Omental fat pad (tissue), 4 donors: Measurements from ENCODE around the gene RNASET2. TPM values are rescaled to one million over a fixed set of nuclear protein-coding genes. Genes with fewer than 3 reads are reported as not detected.
A peak's percentile ranks its signal among the peaks of the same experiment; 100 is the strongest.

ENCODE experiments used
- ATAC-seq: fragments of 150-250 bp; one replicate; pipeline ENCODE4 v1.9.1; 2016; ENCODE audit warnings: mild to moderate bottlenecking, moderate library complexity; ENCODE audit not compliant: low FRiP score
- DNase-seq: peaks from one replicate; pipeline ENCODE4 v3.0.0-alpha.2; 2019; ENCODE audit warnings: low spot score
- total RNA-seq, 4 donors: library from RNA; depleted of rRNA; stranded (reverse); fragments of >200 nt; gene quantifications; one replicate each; pipeline ENCODE4 v1.1.0, GENCODE V29; 2016
- TF ChIP-seq, protein P1 (sequence below), 3 donors: fragments of 450-650 bp; IDR thresholded peaks; one replicate each; pipeline ENCODE4 v1.5.1; 2016 to 2017; ENCODE audit warnings: antibody characterized with exemption in 3 of 3, mild to moderate bottlenecking in 3 of 3, moderate library complexity in 2 of 3

The RNASET2 gene
- total RNA-seq, 4 donors from 2014 or later: 68.4 to 129 (median 84.4) TPM

DNA sequence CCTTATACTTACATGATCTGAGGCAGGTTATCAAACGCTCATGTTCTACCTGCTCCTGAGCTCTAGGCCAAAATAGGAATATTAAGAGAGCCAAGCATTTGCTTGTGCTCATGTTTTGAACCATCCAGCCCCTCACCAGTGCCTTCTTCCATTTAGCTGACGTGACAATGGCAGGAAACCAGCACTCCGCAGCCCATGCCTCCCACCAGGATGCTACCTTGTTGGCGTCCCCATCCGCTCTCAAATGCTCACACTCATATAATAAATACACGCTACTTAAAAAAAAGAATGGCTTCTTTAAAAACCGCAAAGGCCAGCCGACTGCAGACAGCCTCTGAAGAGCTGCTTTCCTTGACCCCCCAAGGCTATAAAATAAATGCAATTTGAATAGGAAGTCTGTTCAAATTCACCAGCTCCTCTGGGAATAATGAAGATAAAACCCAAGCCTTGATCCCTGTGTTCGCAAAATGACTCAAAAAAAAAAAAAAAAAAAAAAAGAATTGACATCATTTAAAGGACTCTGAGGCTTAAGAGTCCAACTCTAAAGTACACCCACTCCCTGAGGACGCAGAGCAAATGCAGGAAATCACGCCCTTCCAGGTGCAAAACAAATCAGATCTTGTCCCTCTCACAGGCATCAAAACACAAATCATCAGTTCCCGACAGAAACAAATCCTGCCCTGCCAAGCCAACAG, 29.0 kb downstream of the RNASET2 start:
- ATAC-seq (no peak), DNase-seq (no peak)
- TF ChIP-seq, protein P1, sequence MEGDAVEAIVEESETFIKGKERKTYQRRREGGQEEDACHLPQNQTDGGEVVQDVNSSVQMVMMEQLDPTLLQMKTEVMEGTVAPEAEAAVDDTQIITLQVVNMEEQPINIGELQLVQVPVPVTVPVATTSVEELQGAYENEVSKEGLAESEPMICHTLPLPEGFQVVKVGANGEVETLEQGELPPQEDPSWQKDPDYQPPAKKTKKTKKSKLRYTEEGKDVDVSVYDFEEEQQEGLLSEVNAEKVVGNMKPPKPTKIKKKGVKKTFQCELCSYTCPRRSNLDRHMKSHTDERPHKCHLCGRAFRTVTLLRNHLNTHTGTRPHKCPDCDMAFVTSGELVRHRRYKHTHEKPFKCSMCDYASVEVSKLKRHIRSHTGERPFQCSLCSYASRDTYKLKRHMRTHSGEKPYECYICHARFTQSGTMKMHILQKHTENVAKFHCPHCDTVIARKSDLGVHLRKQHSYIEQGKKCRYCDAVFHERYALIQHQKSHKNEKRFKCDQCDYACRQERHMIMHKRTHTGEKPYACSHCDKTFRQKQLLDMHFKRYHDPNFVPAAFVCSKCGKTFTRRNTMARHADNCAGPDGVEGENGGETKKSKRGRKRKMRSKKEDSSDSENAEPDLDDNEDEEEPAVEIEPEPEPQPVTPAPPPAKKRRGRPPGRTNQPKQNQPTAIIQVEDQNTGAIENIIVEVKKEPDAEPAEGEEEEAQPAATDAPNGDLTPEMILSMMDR (IDR thresholded peaks at IDR 0.05): no peak

DNA sequence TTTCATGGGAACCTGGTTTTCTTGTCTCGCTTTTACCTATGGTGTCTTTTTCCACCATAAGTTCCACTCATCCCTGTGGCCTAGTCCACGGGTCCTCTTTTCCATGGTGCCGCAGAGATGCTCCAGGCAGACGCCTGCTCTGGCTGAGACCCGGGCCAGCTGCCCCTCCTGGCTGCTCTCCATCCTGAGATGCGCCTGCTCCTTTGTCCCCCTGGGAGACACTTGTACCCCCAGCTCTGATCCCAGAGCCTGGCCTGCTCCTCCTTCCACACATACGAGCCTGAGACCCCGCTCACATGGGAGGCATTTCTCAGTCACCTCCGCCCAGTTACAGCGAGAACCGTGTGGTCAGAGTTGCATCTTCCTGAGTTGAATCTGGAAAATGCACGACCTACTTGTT, 29.6 kb downstream of the RNASET2 start:
- ATAC-seq (no peak), DNase-seq (no peak)
- TF ChIP-seq, protein P1 (IDR thresholded peaks at IDR 0.05): no peak

DNA sequence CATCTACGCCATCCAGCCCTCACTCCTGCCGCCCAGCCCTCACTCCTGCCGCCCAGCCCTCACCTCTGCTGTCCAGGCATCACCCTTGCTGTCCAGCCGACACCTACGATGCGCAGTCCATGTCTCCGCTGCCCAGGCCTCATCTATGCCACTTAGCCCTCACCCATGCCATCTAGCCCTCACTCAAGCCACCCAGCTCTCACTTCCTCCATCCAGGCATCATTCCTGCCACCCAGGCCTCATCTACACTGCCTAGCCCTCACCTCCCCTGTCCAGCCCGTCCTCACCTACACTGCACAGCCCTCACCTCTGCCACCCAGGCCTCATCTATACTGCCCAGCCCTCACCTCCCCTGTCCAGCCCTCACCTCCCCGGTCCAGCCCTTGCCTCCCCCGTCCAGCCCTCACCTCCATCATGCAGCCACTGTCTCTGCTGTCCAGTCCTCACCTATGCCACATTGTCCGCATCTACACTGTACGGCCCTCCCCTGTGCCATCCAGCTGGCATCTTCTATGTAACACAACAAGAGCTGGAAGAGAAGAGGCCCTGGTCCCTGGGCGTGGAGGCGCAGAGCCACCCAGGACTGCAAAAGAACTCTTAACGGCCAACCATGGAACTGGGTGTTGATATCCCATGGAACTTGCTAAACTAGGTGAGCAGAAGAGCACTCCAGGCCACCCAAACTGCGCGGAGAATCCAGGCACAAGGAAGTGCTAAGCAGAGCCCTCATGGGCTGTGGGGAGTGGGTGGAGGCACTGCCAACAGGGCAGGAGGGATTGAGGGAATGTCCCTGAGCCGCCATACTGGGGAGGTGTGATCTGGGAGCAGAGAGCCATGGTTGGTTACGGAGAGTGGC, 31.0 kb downstream of the RNASET2 start:
- ATAC-seq: peak; percentile 27
- DNase-seq: no peak
- TF ChIP-seq, protein P1 (IDR thresholded peaks at IDR 0.05): no peak

DNA sequence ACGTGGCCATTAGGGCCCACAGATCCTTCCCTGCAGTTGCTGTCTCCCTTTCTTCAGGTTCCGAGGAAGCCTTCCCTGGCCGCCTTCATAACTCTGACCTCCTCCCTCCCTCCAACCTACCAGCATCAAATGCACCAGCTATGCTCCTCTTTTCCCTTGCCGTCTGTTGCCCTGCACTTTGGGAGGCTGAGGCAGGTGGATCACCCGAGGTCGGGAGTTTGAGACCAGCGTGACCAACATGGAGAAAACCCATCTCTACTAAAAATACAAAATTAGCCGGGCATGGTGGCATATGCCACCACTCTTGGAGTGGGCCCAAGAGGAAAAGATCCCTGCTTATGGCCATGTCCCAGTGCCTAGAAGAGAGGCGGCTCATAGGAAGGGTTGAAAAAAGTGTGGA, 31.8 kb downstream of the RNASET2 start:
- ATAC-seq (no peak), DNase-seq (no peak)
- TF ChIP-seq, protein P1 (IDR thresholded peaks at IDR 0.05): no peak

DNA sequence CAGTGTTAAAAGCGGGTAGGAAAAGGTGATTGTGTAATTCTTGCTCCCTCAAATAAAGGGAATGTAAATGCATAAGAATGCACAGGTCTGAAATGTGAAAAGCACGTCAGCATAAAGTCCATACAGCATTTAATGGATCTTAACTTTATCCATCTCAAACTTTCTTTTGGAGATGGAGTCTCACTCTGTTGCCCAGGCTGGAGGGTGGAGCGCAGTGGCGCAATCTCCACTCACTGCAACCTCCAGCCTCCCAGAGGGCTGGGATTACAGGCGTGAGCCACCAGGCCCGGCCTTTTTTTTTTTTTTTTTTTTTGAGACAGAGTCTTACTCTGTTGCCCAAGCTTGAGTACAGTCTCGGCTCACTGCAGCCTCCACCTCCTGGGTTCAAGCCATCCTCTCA, 33.4 kb downstream of the RNASET2 start:
- ATAC-seq (no peak), DNase-seq (no peak)
- TF ChIP-seq, protein P1 (IDR thresholded peaks at IDR 0.05): no peak

- ATAC-seq (no peak), DNase-seq (no peak)
- TF ChIP-seq, protein P1 (IDR thresholded peaks at IDR 0.05): no peak
These were observed 34.8 kb downstream of the RNASET2 start for GRCh38 chr6:166921570-166921969.
